Lung (tissue), 12 donors: ENCODE measurements around the gene ALDH1A3. TPM values are rescaled to one million over a fixed set of nuclear protein-coding genes. Genes with fewer than 3 reads are reported as not detected.
A peak's percentile ranks its signal among the peaks of the same experiment; 100 is the strongest.

ENCODE experiments used
- ATAC-seq: fragments of 200-7000 bp; cut with Tn5 transposase; one replicate; pipeline ENCODE4 v1.9.1; 2020; ENCODE audit warnings: moderate number of reproducible peaks; ENCODE audit not compliant: insufficient read depth, low FRiP score
- DNase-seq, 3 donors: peaks; one replicate each; pipeline ENCODE4 v3.0.0-alpha.2; 2013 to 2017
- H3K27ac ChIP-seq, 2 donors: one replicate each; pipeline ENCODE4 v1.5.1; 2013; ENCODE audit warnings: mild to moderate bottlenecking in 2 of 2, moderate library complexity in 2 of 2, control low read depth in 1 of 2, inconsistent platforms in 1 of 2, low read depth in 1 of 2, low read length in 1 of 2
- H3K27me3 ChIP-seq, 3 donors: one replicate each; pipeline ENCODE4 v1.5.1; 2013; ENCODE audit warnings: low read length in 2 of 3; ENCODE audit not compliant: control insufficient read depth in 3 of 3, insufficient read depth in 3 of 3
- H3K36me3 ChIP-seq, 4 donors: one replicate each; pipeline ENCODE4 v1.5.1; 2013; ENCODE audit warnings: low read length in 4 of 4, mild to moderate bottlenecking in 1 of 4, moderate library complexity in 1 of 4; ENCODE audit not compliant: control insufficient read depth in 4 of 4, insufficient read depth in 4 of 4
- H3K4me1 ChIP-seq, 5 donors: one replicate each; pipeline ENCODE4 v1.5.1; 2013; ENCODE audit warnings: low read length in 5 of 5, mild to moderate bottlenecking in 2 of 5, moderate library complexity in 1 of 5; ENCODE audit not compliant: control insufficient read depth in 5 of 5, insufficient read depth in 5 of 5
- H3K4me3 ChIP-seq: one replicate; pipeline ENCODE4 v1.5.1; 2013; ENCODE audit warnings: mild to moderate bottlenecking, control low read depth, moderate library complexity
- H3K9ac ChIP-seq, 2 donors: one replicate each; pipeline ENCODE4 v1.5.1; 2013; ENCODE audit warnings: low read length in 2 of 2, control low read depth in 1 of 2; ENCODE audit not compliant: insufficient read depth in 1 of 2
- H3K9me3 ChIP-seq, 4 donors: one replicate each; pipeline ENCODE4 v1.5.1; 2013; ENCODE audit warnings: low read length in 3 of 4, mild to moderate bottlenecking in 1 of 4, moderate library complexity in 1 of 4; ENCODE audit not compliant: control insufficient read depth in 4 of 4, insufficient read depth in 3 of 4
- CTCF ChIP-seq: IDR thresholded peaks from 2 replicates; pipeline ENCODE4 v1.5.1; 2012; ENCODE audit warnings: mild to moderate bottlenecking; ENCODE audit errors: control extremely low read depth, extremely low read depth
- WGBS, 2 donors: extraction: QIAGEN DNeasy Blood & Tissue Kit; methylation state at CpG; one replicate each; pipeline ENCODE4 v1.1.7; 2013; 5-methylcytosine and 5-hydroxymethylcytosine counted together
- polyA plus RNA-seq, 2 donors: library from polyadenylated mRNA; stranded (reverse); fragments of 200-250 nt; gene quantifications; one replicate each; pipeline ENCODE4 v1.2.1, GENCODE V29; 2013
- total RNA-seq, 2 donors: library from RNA; depleted of rRNA in 1 of 2; stranded (reverse); fragments of >200 nt in 1 of 2; gene quantifications; one replicate each; pipeline ENCODE4 v1.2.1, GENCODE V29; 2014 to 2021
- donor health status: control.
- donor health status: control.
- donor health status: Bipolar disorder and iron deficiency.
- donor health status: healthy.
- donor health status: DM: yes; HTN: yes; CAD: no.

Gene ALDH1A3
- total and polyA plus RNA-seq, 4 donors = 3.0 to 18.7 (median 14.8) TPM

- Histone ChIP-seq H3K9me3 (peaks cover 0 to 4% (median 0%) of the 10 kb centered on the region in 4 donors), H3K27ac (no peak overlapping the region), H3K4me3 (no peak overlapping the region), H3K27me3 (no peaks in the 10 kb centered on the region), H3K36me3 (no peaks in the 10 kb centered on the region), H3K9ac (no peak overlapping the region), H3K4me1 (peaks cover 0 to 6% (median 0%) of the 10 kb centered on the region in 5 donors)
- TF ChIP-seq CTCF = no peak
- ATAC-seq (no peak), DNase-seq (peak in 2 of 3 donors; percentile 42 to 63)
- WGBS, 2 donors = 71 to 81% methylated on average over 7 of the region's 7 CpGs
These were observed 64.7 kb downstream of the ALDH1A3 start for GRCh38 chr15:100944244-100944895.

GRCh38 chr15:100944986-100945385 lies 65.4 kb downstream of the ALDH1A3 start:
- no peak overlapping the region for H3K9ac ChIP-seq
- peaks cover 0 to 6% (median 0%) of the 10 kb centered on the region in 5 donors for H3K4me1 ChIP-seq
- DNase-seq (peak in 2 of 3 donors; percentile 35 to 44), ATAC-seq (no peak)
- TF ChIP-seq CTCF = no peak
- no peak overlapping the region for H3K27ac ChIP-seq
- no peak overlapping the region for H3K4me3 ChIP-seq
- no peaks in the 10 kb centered on the region for H3K36me3 ChIP-seq
- peaks cover 0 to 2% (median 0%) of the 10 kb centered on the region in 3 donors for H3K27me3 ChIP-seq
- H3K9me3 ChIP-seq = peaks cover 0 to 4% (median 0%) of the 10 kb centered on the region in 4 donors
- WGBS, 2 donors = 78 to 89% methylated on average over 6 of the region's 6 CpGs

GRCh38 chr15:100947760-100948429 lies 68.3 kb downstream of the ALDH1A3 start:
- H3K27me3 ChIP-seq = peaks cover 0 to 2% (median 0%) of the 10 kb centered on the region in 3 donors
- ATAC-seq = no peak
- no peak overlapping the region for H3K9ac ChIP-seq
- no peak overlapping the region for H3K4me3 ChIP-seq
- H3K4me1 ChIP-seq = peaks cover 0 to 6% (median 0%) of the 10 kb centered on the region in 5 donors
- no peak for DNase-seq
- 75 to 86% methylated on average over 10 of the region's 10 CpGs for WGBS, 2 donors
- TF ChIP-seq CTCF = no peak
- H3K9me3 ChIP-seq = no peaks in the 10 kb centered on the region
- H3K36me3 ChIP-seq = no peaks in the 10 kb centered on the region
- H3K27ac ChIP-seq = no peak overlapping the region
